GM12864 (cell line): ENCODE results near the gene IDUA.

Experiments
- DNase-seq: peaks from one replicate; pipeline ENCODE4 v3.0.0-alpha.2; 2011; ENCODE audit warnings: low read depth
- H3K4me3 ChIP-seq: 2 replicates; pipeline ENCODE4 v1.5.1; 2011; ENCODE audit warnings: mild to moderate bottlenecking, low read depth, low read length, control low read depth
- CTCF ChIP-seq: IDR thresholded peaks from 2 replicates; pipeline ENCODE4 v1.5.1; 2011; ENCODE audit warnings: low read depth, mild to moderate bottlenecking, moderate library complexity, low read length, control low read depth, inconsistent platforms; ENCODE audit errors: missing control alignments

IDUA gene

GRCh38 chr4:1047976-1048772 is 61.3 kb downstream of the IDUA start:
- TF ChIP-seq CTCF: no peak
- no peak for DNase-seq
- no peak overlapping the region for H3K4me3 ChIP-seq

- no peak overlapping the region for H3K4me3 ChIP-seq
- DNase-seq: no peak
- no peak for TF ChIP-seq CTCF
These were observed 62.1 kb downstream of the IDUA start for GRCh38 chr4:1048773-1049590.

GRCh38 chr4:1049591-1049905 is 62.7 kb downstream of the IDUA start:
- no peak for TF ChIP-seq CTCF
- no peak for DNase-seq
- H3K4me3 ChIP-seq: no peak overlapping the region

GRCh38 chr4:1050486-1051213 is 63.8 kb downstream of the IDUA start:
- DNase-seq: no peak
- TF ChIP-seq CTCF: no peak
- no peak overlapping the region for H3K4me3 ChIP-seq

GRCh38 chr4:1051472-1051871 is 64.6 kb downstream of the IDUA start:
- H3K4me3 ChIP-seq: no peak overlapping the region
- no peak for TF ChIP-seq CTCF
- DNase-seq: no peak

GRCh38 chr4:1052231-1052671 is 65.4 kb downstream of the IDUA start:
- DNase-seq: no peak
- no peak for TF ChIP-seq CTCF
- H3K4me3 ChIP-seq: no peak overlapping the region
